ENCODE results near the gene UIMC1.

- TF ChIP-seq EZH2 (IDR thresholded peaks at IDR 0.05; ENCODE audit: borderline replicate concordance) (no peak), CTCF (IDR thresholded peaks at IDR 0.05; ENCODE audit: poor library complexity) (no peak)
Measured at GRCh38 chr5:176899296-176899891, 107.2 kb downstream of the UIMC1 start, which contains the start of gene HK3.
